Cardiac muscle cell (in vitro differentiated cells and primary cell): ENCODE data around the gene NMT1. TPM values are rescaled to one million over a fixed set of nuclear protein-coding genes. Genes with fewer than 3 reads are reported as not detected.

ENCODE experiments used
- DNase-seq, 2 donors: peaks; one replicate each; pipeline versions ENCODE4 v3.0.0 to v3.0.0-alpha.2; 2010 to 2017; ENCODE audit warnings: low read depth in 1 of 2, low spot score in 1 of 2
- H3K27ac ChIP-seq: fragments of 200-600 bp; sonication (generic); 2 replicates; pipeline ENCODE4 v1.5.1; 2016
- H3K27me3 ChIP-seq: fragments of 200-600 bp; sonication (generic); 2 replicates; pipeline ENCODE4 v1.6.0; 2016; ENCODE audit warnings: control low read depth
- H3K36me3 ChIP-seq: fragments of 200-600 bp; sonication (generic); 2 replicates; pipeline ENCODE4 v1.5.1; 2016; ENCODE audit warnings: control low read depth
- H3K4me1 ChIP-seq: fragments of 200-600 bp; sonication (generic); 2 replicates; pipeline ENCODE4 v1.8.1; 2017; ENCODE audit warnings: low read depth, mild to moderate bottlenecking, mixed run types
- H3K4me3 ChIP-seq: fragments of 200-600 bp; sonication (generic); 2 replicates; pipeline ENCODE4 v1.5.1; 2016; ENCODE audit warnings: mild to moderate bottlenecking
- H3K9me3 ChIP-seq: fragments of 200-600 bp; sonication (generic); 2 replicates; pipeline ENCODE4 v1.5.1; 2017; ENCODE audit warnings: low read depth, mild to moderate bottlenecking, control low read depth
- CTCF ChIP-seq: IDR thresholded peaks from 2 replicates; pipeline ENCODE4 v1.5.1; 2012; ENCODE audit warnings: low read depth, mild to moderate bottlenecking, low read length
- polyA plus RNA-seq: library from polyadenylated mRNA; unstranded; fragments of >200 nt; fragmentation: Nextera tagmentation; extraction: Ambion mirVana; gene quantifications from 2 replicates; pipeline ENCODE4 v1.2.1, GENCODE V29; 2016
- total RNA-seq: library from RNA; depleted of rRNA; stranded (reverse); fragments of >200 nt; gene quantifications from 2 replicates; pipeline ENCODE4 v1.2.3, GENCODE V29; 2016

NMT1 gene
- total and polyA plus RNA-seq, 2 experiments from 2014 or later: 85.2 to 113 TPM

GRCh38 chr17:45098869-45099616 lies 37.9 kb downstream of the NMT1 start:
- Histone ChIP-seq H3K36me3 (peaks cover 66% of the 10 kb centered on the region), H3K27ac (no peak overlapping the region), H3K4me1 (no peaks in the 10 kb centered on the region), H3K9me3 (no peaks in the 10 kb centered on the region), H3K4me3 (no peak overlapping the region), H3K27me3 (no peaks in the 10 kb centered on the region)
- TF ChIP-seq CTCF: peak; percentile 77
- DNase-seq: peak; percentile 79 to 93

GRCh38 chr17:45101546-45101882 lies 40.4 kb downstream of the NMT1 start:
- Histone ChIP-seq H3K27me3 (no peaks in the 10 kb centered on the region), H3K9me3 (no peaks in the 10 kb centered on the region), H3K27ac (no peak overlapping the region), H3K4me3 (no peak overlapping the region), H3K4me1 (no peaks in the 10 kb centered on the region), H3K36me3 (peaks cover 71% of the 10 kb centered on the region)
- no peak for TF ChIP-seq CTCF
- DNase-seq: no peak

GRCh38 chr17:45101883-45102811 lies 41.0 kb downstream of the NMT1 start:
- Histone ChIP-seq H3K9me3 (no peaks in the 10 kb centered on the region), H3K36me3 (peaks cover 70% of the 10 kb centered on the region), H3K27ac (no peak overlapping the region), H3K4me3 (no peak overlapping the region), H3K27me3 (no peaks in the 10 kb centered on the region), H3K4me1 (no peaks in the 10 kb centered on the region)
- DNase-seq: no peak
- TF ChIP-seq CTCF: no peak

- no peak for DNase-seq
- Histone ChIP-seq H3K36me3 (peaks cover 63% of the 10 kb centered on the region), H3K27ac (no peak overlapping the region), H3K27me3 (no peaks in the 10 kb centered on the region), H3K4me3 (no peak overlapping the region), H3K4me1 (no peaks in the 10 kb centered on the region), H3K9me3 (no peaks in the 10 kb centered on the region)
- no peak for TF ChIP-seq CTCF
Observed at GRCh38 chr17:45102856-45103255, 41.7 kb downstream of the NMT1 start.

- H3K36me3 ChIP-seq: peaks cover 59% of the 10 kb centered on the region
Observed at GRCh38 chr17:45103269-45103795, 42.2 kb downstream of the NMT1 start.

More at GRCh38 chr17:45103269-45103795, 42.2 kb downstream of the NMT1 start:
- no peaks in the 10 kb centered on the region for H3K27me3 ChIP-seq
- H3K4me3 ChIP-seq: no peak overlapping the region
- TF ChIP-seq CTCF: no peak
- no peak for DNase-seq
- H3K9me3 ChIP-seq: no peaks in the 10 kb centered on the region
- H3K4me1 ChIP-seq: no peaks in the 10 kb centered on the region
- H3K27ac ChIP-seq: no peak overlapping the region
